T-helper 22 cell (primary cell): ENCODE data around the gene ILK.

Source experiments
- DNase-seq: peaks from one replicate; pipeline ENCODE4 v3.0.0-alpha.2; 2020; ENCODE audit warnings: low read depth

Gene ILK

GRCh38 chr11:6607190-6607795 lies 3.7 kb downstream of the ILK start:
- no peak for DNase-seq

- DNase-seq: no peak
Measured at GRCh38 chr11:6608011-6608410, 4.4 kb downstream of the ILK start.

GRCh38 chr11:6608726-6609501 lies 5.3 kb downstream of the ILK start:
- no peak for DNase-seq

- no peak for DNase-seq
Measured at GRCh38 chr11:6609502-6610015, 6.0 kb downstream of the ILK start.

- DNase-seq: no peak
Measured at GRCh38 chr11:6610591-6610990, 7.0 kb downstream of the ILK start.

GRCh38 chr11:6611092-6611962 lies 7.8 kb downstream of the ILK start:
- peak; percentile 16 for DNase-seq

- no peak for DNase-seq
Measured at GRCh38 chr11:6611963-6612212, 8.3 kb downstream of the ILK start.

GRCh38 chr11:6612213-6613041 lies 8.9 kb downstream of the ILK start, which contains the start of gene TAF10:
Gene TAF10, minus strand, starts transcription at chr11:6612216. Its CDS starts 27 bp downstream, at chr11:6612189.
- DNase-seq: peak; percentile 94

GRCh38 chr11:6613496-6613895 lies 9.9 kb downstream of the ILK start:
- DNase-seq: no peak

- DNase-seq: no peak
Measured at GRCh38 chr11:6614446-6614845, 10.9 kb downstream of the ILK start.

- no peak for DNase-seq
Measured at GRCh38 chr11:6615046-6615445, 11.5 kb downstream of the ILK start.

- DNase-seq: no peak
Measured at GRCh38 chr11:6615882-6616585, 12.5 kb downstream of the ILK start.

- DNase-seq: no peak
Measured at GRCh38 chr11:6616596-6617250, 13.1 kb downstream of the ILK start.

GRCh38 chr11:6617315-6617781 lies 13.8 kb downstream of the ILK start:
- DNase-seq: no peak

- DNase-seq: peak; percentile 68
Measured at GRCh38 chr11:6618117-6619003, 14.8 kb downstream of the ILK start.

- DNase-seq: peak; percentile 85
Measured at GRCh38 chr11:6619004-6619745, 15.6 kb downstream of the ILK start, which contains the start of gene TPP1. Gene TPP1, minus strand, starts transcription at chr11:6619422. Its CDS starts 22 bp downstream, at chr11:6619400.

GRCh38 chr11:6620636-6621035 lies 17.1 kb downstream of the ILK start:
- DNase-seq: no peak

GRCh38 chr11:6621711-6622211 lies 18.2 kb downstream of the ILK start:
- no peak for DNase-seq
